ENCODE results near the gene ZDBF2.
"Not testable (repeated sequence)": the region's sequence is repeated elsewhere in the genome, so short reads cannot be mapped to it uniquely, and the experiment has no call there.

The ZDBF2 gene

GRCh38 chr2:206323486-206323885 is 49.0 kb downstream of the ZDBF2 start:
- no peak for DNase-seq (ENCODE audit: low read depth in 2 of 2)

- no peak for DNase-seq (ENCODE audit: low read depth in 2 of 2)
Measured at GRCh38 chr2:206324869-206325268, 50.4 kb downstream of the ZDBF2 start.

DNA sequence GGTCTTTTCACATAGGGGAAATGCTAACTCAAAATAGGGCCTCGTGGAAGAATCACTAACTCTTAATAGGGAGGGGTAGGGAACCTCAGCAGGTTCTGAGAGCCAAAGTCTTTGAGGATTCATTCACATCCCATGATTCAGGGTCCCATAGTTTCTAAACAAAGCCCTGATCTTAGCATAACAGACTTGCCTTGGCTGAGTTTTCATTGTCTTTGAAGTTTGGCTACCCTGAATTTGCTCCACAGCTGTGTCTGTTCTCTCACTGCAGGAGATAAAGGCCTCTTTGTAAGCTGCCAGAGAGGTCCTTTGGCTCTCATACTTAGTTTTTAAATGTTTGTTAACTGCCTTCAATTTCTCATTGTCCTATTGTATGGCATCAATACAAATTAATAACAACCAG is 54.5 kb downstream of the ZDBF2 start:
- no peak for DNase-seq (ENCODE audit: low read depth in 2 of 2)

DNA sequence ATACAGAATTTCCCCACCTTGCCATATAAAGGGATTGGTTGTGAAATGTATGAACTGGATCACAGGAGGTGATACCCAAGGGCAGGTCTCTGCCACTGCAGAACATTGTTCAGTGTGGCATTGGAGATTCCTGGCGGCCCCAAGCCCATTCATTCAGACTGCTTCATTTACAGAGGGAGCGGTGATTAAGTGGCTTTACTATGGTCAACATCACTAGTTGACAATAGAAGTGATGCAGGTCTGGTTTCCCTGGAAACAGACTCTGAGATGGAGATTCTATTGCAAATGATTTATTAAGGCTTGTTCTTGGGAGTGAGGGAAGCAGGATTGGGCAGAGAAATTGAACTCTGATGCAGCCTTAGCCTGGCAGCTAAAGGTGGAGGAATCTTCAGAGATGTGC is 62.4 kb downstream of the ZDBF2 start:
- no peak for DNase-seq (ENCODE audit: low read depth in 2 of 2)

DNA sequence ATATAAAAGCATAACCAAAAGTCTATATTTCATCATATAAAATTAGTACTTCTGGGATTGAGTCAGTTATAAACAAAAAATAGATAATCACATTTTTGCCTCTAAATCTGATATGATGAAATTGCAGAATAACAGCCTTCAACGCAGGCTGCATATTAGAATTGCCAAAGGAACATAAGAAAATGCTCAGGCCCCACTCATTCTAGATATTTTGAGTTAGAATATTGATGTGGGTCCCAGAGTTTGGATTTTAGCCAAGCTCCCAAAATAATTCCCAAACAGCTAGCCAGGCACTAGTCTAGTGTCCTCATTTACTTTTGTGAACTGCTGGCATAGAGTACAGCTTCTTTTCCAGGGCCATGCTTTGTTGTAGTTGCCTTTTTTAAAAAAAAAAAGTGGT is 63.5 kb downstream of the ZDBF2 start:
- no peak for DNase-seq (ENCODE audit: low read depth in 2 of 2)

DNA sequence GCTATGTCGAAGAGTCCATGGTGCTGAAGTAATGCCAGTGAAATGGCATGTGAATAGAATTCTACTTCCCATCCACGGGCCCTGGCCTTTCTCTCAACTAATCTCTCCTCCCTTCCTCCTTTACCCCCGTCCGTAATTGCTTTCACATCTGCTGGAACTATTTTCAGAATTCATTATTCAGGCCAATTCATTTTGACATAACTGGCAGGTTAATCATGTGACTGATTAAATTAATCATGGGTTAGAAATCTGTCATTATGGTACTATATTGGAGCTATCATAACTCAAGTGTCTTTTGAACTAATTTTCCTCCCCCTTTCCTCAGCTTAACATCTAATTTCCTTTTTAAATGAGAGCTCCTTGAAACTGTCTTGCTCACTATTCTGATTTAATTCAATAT is 66.9 kb downstream of the ZDBF2 start:
- DNase-seq (ENCODE audit: low read depth in 2 of 2): no peak

GRCh38 chr2:206343144-206343543 is 68.7 kb downstream of the ZDBF2 start:
- no peak for DNase-seq (ENCODE audit: low read depth in 2 of 2)

DNA sequence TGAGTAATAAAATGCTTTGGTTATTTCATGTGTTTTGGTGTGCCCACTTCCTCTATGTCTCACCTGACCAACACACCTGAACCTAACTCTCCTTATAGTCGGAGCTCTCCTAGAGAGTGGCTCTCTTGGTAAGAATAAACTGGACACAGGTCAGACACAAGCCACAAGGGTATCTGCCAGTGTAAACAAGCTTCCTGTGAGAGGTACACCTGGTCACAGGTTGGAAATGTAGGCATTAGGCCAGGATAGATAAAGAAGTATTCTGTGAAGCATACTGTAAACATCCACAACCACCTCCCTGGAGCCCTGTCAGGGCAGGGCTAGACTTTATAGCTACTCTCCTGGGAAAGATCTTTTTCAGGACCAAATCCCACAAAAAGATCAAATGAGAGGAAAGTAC is 69.4 kb downstream of the ZDBF2 start:
- DNase-seq (ENCODE audit: low read depth in 2 of 2): no peak

DNA sequence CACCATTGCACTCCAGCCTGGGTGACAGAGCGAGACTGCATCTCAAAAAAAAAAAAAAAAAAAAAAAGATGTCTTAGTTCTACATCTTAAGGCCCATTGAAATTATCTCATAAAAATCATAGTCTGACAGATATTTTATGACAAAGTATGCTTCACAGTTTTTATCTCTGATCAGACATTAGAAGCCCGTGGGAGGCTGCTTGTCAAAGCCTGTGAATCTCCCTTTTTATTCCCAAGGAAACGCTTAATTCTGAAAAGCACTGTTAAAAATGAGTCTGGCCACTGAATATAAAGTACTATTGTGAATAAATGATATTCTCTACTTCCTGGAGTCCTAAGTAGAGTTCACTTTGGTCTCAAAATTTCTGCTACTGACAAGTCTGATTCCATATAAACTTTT is 71.1 kb downstream of the ZDBF2 start:
- DNase-seq (ENCODE audit: low read depth in 2 of 2): no peak

DNA sequence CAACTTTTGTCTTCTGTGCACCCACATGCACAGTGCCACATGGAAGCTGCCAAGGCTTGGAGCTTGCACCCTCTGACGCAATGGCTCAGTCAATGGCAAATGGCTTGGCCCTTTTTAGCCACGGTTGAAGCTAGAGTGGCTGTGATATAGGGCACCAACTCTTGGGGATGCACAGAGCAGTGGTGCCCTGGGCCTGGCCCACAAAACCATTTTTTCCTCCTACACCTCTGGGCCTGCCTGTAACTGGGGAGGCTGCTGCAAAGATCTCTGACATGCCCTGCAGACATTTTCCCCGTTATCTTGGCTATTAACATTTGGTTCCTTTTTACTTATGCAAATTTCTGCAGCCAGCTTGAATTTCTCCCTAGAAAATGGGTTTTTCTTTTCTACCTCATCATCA is 74.9 kb downstream of the ZDBF2 start:
- DNase-seq (ENCODE audit: low read depth in 2 of 2): no peak

DNA sequence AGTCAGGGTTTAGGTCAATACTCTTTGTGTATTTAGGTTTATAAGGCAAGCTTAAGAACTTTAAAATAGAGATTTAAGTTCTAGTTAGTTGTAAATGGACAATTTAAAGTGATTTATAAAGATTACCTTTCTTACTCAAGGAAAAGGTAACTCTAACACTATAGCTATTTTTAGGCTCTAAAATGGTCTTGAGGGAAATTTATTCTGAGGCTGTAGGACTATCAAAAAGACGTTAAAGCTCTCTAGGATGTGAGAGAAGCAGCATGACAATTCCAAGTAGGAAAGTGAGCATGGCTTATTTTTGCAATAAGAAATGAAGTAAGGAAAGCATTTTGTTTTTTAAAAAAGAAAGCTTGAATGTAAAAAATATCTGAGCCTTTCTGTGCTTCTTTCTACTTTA is 78.1 kb downstream of the ZDBF2 start:
- no peak for DNase-seq (ENCODE audit: low read depth in 2 of 2)

DNA sequence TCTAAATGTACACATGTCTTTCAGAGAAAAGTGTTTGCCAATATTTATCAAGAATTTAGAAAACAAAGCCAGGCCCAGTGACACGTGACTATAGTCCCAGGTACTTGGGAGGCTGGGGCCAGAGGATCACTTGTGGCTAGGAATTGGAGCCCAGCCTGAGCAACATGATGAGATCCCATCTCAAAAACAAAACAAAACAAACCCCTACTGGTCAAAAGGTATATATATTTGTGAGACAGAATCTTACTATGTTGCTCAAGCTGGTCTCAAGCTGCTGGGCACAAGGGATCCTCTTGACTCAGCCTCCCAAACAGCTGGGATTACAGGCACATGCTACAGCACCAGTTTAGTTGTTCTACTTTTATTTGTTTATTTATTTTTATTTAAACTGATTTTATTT is 79.2 kb downstream of the ZDBF2 start:
- no peak for DNase-seq (ENCODE audit: low read depth in 2 of 2)

- DNase-seq (ENCODE audit: low read depth in 2 of 2): no peak
Measured at GRCh38 chr2:206354129-206354528, 79.7 kb downstream of the ZDBF2 start.

DNA sequence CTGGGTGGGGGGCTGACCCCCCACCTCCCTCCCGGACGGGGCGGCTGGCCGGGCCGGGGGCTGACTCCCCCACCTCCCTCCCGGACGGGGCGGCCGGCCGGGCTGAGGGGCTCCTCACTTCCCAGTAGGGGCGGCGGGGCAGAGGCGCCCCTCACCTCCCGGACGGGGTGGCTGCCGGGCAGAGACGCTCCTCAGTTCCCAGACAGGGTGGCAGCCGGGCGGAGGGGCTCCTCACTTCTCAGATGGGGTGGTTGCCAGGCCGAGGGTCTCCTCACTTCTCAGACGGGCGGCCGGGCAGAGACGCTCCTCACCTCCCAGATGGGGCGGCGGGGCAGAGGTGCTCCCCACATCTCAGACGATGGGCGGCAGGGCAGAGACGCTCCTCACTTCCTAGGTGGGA is 82.4 kb downstream of the ZDBF2 start:
- DNase-seq (ENCODE audit: low read depth in 2 of 2): not testable (repeated sequence)

- not testable (repeated sequence) for DNase-seq (ENCODE audit: low read depth in 2 of 2)
Measured at GRCh38 chr2:206360840-206361239, 86.4 kb downstream of the ZDBF2 start.

DNA sequence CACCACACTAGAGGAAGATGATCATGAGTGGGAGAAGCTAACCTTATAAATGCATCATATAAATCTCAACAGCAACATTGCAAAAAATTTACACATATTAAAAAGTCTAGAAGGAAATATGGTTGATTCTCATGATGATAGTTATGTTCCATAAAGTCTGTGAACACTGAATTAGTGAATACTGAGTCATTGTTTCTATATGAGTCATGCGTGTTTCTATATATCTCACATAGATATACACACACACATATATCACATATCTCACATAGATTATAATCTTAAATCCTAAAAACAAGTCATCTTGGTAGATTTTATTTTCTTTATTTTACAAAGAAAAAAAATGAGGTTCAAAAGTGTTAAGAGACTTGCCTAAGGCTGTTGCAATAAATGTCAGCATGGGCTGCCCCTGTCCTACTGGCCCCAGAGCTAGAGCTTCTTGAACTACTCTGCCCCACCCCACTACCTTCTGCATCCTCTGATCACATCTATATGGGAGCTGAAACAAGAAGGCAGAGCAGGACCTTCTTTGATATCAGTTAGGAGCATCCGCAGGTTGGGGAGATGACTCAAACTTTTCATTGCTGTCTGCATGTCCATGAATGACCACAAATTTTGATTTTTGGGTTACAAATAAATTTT is 87.1 kb downstream of the ZDBF2 start:
- DNase-seq (ENCODE audit: low read depth in 2 of 2): no peak
